H1 (cell line): ENCODE results near the gene SULT2B1. TPM values are rescaled to one million over a fixed set of nuclear protein-coding genes. Genes with fewer than 3 reads are reported as not detected.

Experiments used
- FOSL1 ChIP-seq: IDR thresholded peaks from 2 replicates; pipeline ENCODE4 v1.6.1; 2011; ENCODE audit warnings: mild to moderate bottlenecking, low read depth, low read length, moderate library complexity; ENCODE audit not compliant: insufficient read depth
- PHF8 ChIP-seq: fragments of 200-600 bp; sonication (generic); conservative IDR thresholded peaks from 2 replicates; pipeline ENCODE4 v1.7.1; 2012; ENCODE audit warnings: low read depth, mild to moderate bottlenecking, inconsistent platforms, low read length, moderate library complexity
- POLR2AphosphoS5 ChIP-seq: IDR thresholded peaks from 2 replicates; pipeline ENCODE4 v1.6.1; 2011; ENCODE audit warnings: low read depth, low read length
- RXRA ChIP-seq: IDR thresholded peaks from 2 replicates; pipeline ENCODE4 v1.6.1; 2011; ENCODE audit warnings: low read depth, mild to moderate bottlenecking, low read length, moderate library complexity; ENCODE audit not compliant: insufficient read depth
- SIRT6 ChIP-seq: IDR thresholded peaks from one replicate; pipeline ENCODE4 v1.7.1; 2012; ENCODE audit warnings: low read length, inconsistent platforms
- SRF ChIP-seq: IDR thresholded peaks from 2 replicates; pipeline ENCODE4 v1.6.1; 2011; ENCODE audit warnings: mild to moderate bottlenecking, low read depth, low read length, moderate library complexity
- polyA plus RNA-seq, 7 experiments: library from polyadenylated mRNA; depleted of rRNA in 3 of 7; stranded (reverse) in 5 of 7; unstranded in 2 of 7; fragments of >200 nt in 5 of 7; fragments of 200-250 nt in 2 of 7; gene quantifications; 1 replicate in 5 of 7; 2 replicates in 1 of 7; 4 replicates in 1 of 7; pipeline versions ENCODE4 v1.2.1 to v1.2.3, GENCODE V29; 2011 to 2013; ENCODE audit warnings: missing spikeins in 2 of 7, mixed read lengths in 2 of 7
- total RNA-seq: library from RNA; stranded (reverse); fragmentation: NEBNext Ultra II Directional; extraction: Animal tissue kit (Norgen Biotek cat#: 25700); gene quantifications from 2 replicates; pipeline ENCODE4 v1.2.1, GENCODE V29; 2021

The SULT2B1 gene
- total and polyA plus RNA-seq, 2 of the 8 experiments (the other 6 are each of a cell fraction or from before 2014, with no cell fraction given) = 1.5 to 2.6 TPM

- no peak for TF ChIP-seq FOSL1
- peak; percentile 46 for TF ChIP-seq SIRT6
- TF ChIP-seq RXRA = no peak
- no peak for TF ChIP-seq SRF
- peak; percentile 71 for TF ChIP-seq POLR2AphosphoS5
- TF ChIP-seq PHF8 = 0 out of 2 replicates have a peak, but pooled peaks have one; percentile 9
- TF ChIP-seq, all 59 proteins: peak for 16
Observed at GRCh38 chr19:48630296-48631063, 78.5 kb downstream of the SULT2B1 start (continued).
